ENCODE measurements around the gene VANGL2. TPM values are rescaled to one million over a fixed set of nuclear protein-coding genes. Genes with fewer than 3 reads are reported as not detected.
"Not testable (repeated sequence)": the region's sequence is repeated elsewhere in the genome, so short reads cannot be mapped to it uniquely, and the experiment has no call there.

Gene VANGL2
- total and polyA plus RNA-seq, 2 of the 4 experiments (the other 2 are of a cell fraction), result 0.36 to 3.6 TPM

- WGBS, 2 experiments (ENCODE audit: extremely low coverage in 2 of 2, insufficient read length in 1 of 2), result no CpG with 5 or more reads among the region's 4 CpGs
- CTCF ChIA-PET; H3K27ac ChIP-seq (ENCODE audit: insufficient read depth, low read length); H4K91ac ChIP-seq (ENCODE audit: insufficient read depth, low read depth, low read length); H2AK9ac ChIP-seq (replicated peaks; ENCODE audit: low read depth, low read length, poor library complexity); H3K18ac ChIP-seq (ENCODE audit: low read depth, low read length); H3K4ac ChIP-seq (ENCODE audit: low read depth, low read length); H4K20me1 ChIP-seq (ENCODE audit: insufficient read depth, low read length); H3K4me2 ChIP-seq (ENCODE audit: low read depth, low read length); H3K9ac ChIP-seq (ENCODE audit: low read depth, low read length); intact Hi-C loops (cut with micrococcal nuclease); H2BK120ac ChIP-seq (ENCODE audit: low read depth, low read length); in situ Hi-C loops (cut with MboI; ENCODE audit: low sequenced_read_pairs); H2AFZ ChIP-seq (replicated peaks; ENCODE audit: low read length, poor library complexity); DNase-seq; POLR2A ChIA-PET (ENCODE audit: unreplicated experiment); H2BK5ac ChIP-seq (ENCODE audit: low read depth, low read length, poor library complexity, severe bottlenecking); H3K14ac ChIP-seq (replicated peaks; ENCODE audit: low read depth, low read length); H3K23ac ChIP-seq (ENCODE audit: low read depth, low read length); H2BK15ac ChIP-seq (ENCODE audit: low read depth, low read length); H3K56ac ChIP-seq (ENCODE audit: extremely low read depth, insufficient read depth, low read length); H3K4me3 ChIP-seq (ENCODE audit: insufficient read depth, low read depth, low read length); H3K9me1 ChIP-seq (ENCODE audit: insufficient read depth, low read length); H3K27me3 ChIP-seq (ENCODE audit: control insufficient read depth, insufficient read depth, low read length); H3K4me1 ChIP-seq (ENCODE audit: control insufficient read depth, insufficient read depth, low read length); H4K5ac ChIP-seq (ENCODE audit: low read depth, low read length); H2AK5ac ChIP-seq (ENCODE audit: low read depth, low read length); ATAC-seq (ENCODE audit: low read depth); H3K9me3 ChIP-seq (ENCODE audit: control insufficient read depth, insufficient read depth, low read length); dilution Hi-C loops (cut with HindIII; ENCODE audit: low sequenced_read_pairs, unreplicated experiment); H2BK20ac ChIP-seq (ENCODE audit: low read depth, low read length); BruUV-seq (replicated peaks); H3K36me3 ChIP-seq (ENCODE audit: control insufficient read depth, insufficient read depth, low read length); H3K79me1 ChIP-seq (ENCODE audit: low read depth in 1 of 2, low read length in 2 of 2); H4K8ac ChIP-seq (ENCODE audit: low read depth in 2 of 2, low read length in 2 of 2): not testable (repeated sequence)
Observed at GRCh38 chr1:160388406-160388805, 12.0 kb upstream of the VANGL2 start.

Data from IMR-90 (cell line).